AG04450 (cell line): ENCODE data around the gene GALK2. TPM values are rescaled to one million over a fixed set of nuclear protein-coding genes. Genes with fewer than 3 reads are reported as not detected.

ENCODE experiments used
- CTCF ChIA-PET: fragments of 300-600, 350-600 bp; formaldehyde crosslinking; extraction: SDS; loops from one replicate; lab custom pipeline; 2022; ENCODE audit warnings: antibody characterized with exemption, inconsistent platforms; lab: Charles Lee
- POLR2A ChIA-PET: fragments of 350-600 bp; formaldehyde crosslinking; extraction: SDS; loops from one replicate; lab custom pipeline; 2021; ENCODE audit warnings: antibody characterized with exemption, inconsistent platforms; lab: Yijun Ruan, JAX
- DNase-seq: peaks from one replicate; pipeline ENCODE4 v3.0.0-alpha.2; 2011; ENCODE audit warnings: low read depth, low spot score
- H3K27ac ChIP-seq: one replicate; pipeline ENCODE4 v1.5.1; 2012; ENCODE audit warnings: low read depth, low read length, control low read depth
- H3K27me3 ChIP-seq: one replicate; pipeline ENCODE4 v1.6.0; 2012; ENCODE audit warnings: low read length; ENCODE audit not compliant: control insufficient read depth, insufficient read depth
- H3K4me3 ChIP-seq: 2 replicates; pipeline ENCODE4 v1.5.1; 2011; ENCODE audit warnings: mild to moderate bottlenecking, low read depth, low read length, control low read depth
- H3K9me3 ChIP-seq: 2 replicates; pipeline ENCODE4 v1.5.1; 2012; ENCODE audit warnings: low read length; ENCODE audit not compliant: control insufficient read depth, insufficient read depth
- polyA plus RNA-seq: library from polyadenylated mRNA; depleted of rRNA; stranded (reverse); fragments of >200 nt; gene quantifications from 2 replicates; pipeline ENCODE4 v1.2.3, GENCODE V29; 2011
- TF ChIP-seq, protein P1 (sequence below): IDR thresholded peaks from 2 replicates; pipeline ENCODE4 v1.5.1; 2011; ENCODE audit warnings: low read depth, low read length, control low read depth, inconsistent platforms

The GALK2 gene
- polyA plus RNA-seq, 1 experiment = 32.2 TPM

DNA sequence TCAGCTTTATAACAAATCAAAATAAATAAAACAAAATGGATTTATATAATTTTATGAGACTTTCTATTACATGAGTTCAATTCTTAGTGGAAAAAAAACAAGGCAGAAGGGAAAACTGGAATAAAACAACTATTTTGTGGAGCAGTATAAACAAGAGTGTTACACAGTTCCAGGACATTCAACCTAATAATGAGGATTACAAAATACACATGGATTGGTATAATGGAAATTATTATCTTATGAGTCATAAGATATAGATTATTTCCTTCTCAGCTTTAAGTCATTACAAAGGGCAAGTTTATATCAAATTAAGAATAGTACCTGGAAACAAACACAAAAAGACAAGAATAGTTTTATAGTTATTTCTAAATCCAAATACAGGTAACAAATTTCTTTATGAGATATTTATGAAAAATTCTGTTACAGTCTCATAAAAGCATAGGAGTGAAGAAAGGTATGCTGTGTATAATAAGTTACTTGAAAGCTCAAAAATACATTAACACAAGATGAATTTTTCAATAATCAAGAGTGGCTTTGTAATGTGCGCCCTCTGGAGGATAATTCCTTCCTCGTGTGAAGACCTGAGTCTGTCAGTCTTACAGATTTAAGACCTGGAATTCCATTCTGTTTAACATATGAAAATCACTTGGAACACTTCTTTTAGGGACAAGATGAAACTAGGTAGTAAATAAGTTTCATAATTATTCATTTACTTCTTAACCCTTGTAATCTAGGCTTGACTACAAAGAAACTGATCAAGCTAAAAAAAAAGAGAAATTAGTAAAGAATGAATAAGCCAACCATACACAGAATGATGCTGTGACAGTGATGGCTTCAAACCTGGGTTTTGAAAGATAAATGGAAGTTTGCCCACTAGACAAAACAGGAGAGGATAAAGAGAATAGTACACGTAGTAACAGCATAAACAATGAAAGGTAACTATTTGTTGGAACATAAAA is 24.1 kb upstream of the GALK2 start:
- no peak for DNase-seq
- ChIA-PET POLR2A (interaction anchor here (0.6 to 1.6 kb wide), 3 partner anchors 10 to 710 kb away, joined by 3 to 4 read pairs (median 4); partner anchors contain the start of gene COPS2), CTCF (interaction anchor here (0.6 to 3.9 kb wide), 36 partner anchors 8 to 999 kb away, joined by 3 to 84 read pairs (median 5); partner anchors contain the start of genes COPS2, EID1 and SECISBP2L)
- no peak overlapping the region for H3K27ac ChIP-seq
- TF ChIP-seq, protein P1, sequence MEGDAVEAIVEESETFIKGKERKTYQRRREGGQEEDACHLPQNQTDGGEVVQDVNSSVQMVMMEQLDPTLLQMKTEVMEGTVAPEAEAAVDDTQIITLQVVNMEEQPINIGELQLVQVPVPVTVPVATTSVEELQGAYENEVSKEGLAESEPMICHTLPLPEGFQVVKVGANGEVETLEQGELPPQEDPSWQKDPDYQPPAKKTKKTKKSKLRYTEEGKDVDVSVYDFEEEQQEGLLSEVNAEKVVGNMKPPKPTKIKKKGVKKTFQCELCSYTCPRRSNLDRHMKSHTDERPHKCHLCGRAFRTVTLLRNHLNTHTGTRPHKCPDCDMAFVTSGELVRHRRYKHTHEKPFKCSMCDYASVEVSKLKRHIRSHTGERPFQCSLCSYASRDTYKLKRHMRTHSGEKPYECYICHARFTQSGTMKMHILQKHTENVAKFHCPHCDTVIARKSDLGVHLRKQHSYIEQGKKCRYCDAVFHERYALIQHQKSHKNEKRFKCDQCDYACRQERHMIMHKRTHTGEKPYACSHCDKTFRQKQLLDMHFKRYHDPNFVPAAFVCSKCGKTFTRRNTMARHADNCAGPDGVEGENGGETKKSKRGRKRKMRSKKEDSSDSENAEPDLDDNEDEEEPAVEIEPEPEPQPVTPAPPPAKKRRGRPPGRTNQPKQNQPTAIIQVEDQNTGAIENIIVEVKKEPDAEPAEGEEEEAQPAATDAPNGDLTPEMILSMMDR = peak; percentile 79
- H3K27me3 ChIP-seq = no peaks in the 10 kb centered on the region
- no peaks in the 10 kb centered on the region for H3K9me3 ChIP-seq
- no peak overlapping the region for H3K4me3 ChIP-seq

DNA sequence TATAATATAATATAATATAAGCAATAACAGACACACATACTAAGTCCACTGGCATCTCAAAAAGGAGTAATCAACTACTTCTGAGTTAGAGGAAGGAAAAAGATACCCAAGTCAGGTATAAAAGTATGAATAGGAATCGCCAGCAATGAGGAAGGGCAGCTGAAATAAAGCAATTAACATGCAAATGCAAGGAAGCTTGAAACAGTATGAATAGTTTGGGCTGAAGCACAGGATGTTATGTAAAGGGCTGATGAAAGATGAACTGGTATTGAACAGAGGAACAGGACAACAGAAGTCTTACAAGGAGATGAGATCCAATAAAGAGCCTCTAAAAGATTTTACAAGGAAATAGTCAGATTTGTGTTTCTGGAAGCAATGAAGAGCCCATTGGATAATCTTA is 21.7 kb upstream of the GALK2 start:
- POLR2A ChIA-PET = interaction anchor here (0.7 kb wide), 1 partner anchor 97 kb away, joined by 3 read pairs; no protein-coding TSS in a partner anchor
- TF ChIP-seq, protein P1 = no peak
- no peak overlapping the region for H3K4me3 ChIP-seq
- H3K27me3 ChIP-seq = no peaks in the 10 kb centered on the region
- no peaks in the 10 kb centered on the region for H3K9me3 ChIP-seq
- no peak overlapping the region for H3K27ac ChIP-seq
- CTCF ChIA-PET = interaction anchor here (1.0 kb wide), 1 partner anchor 286 kb away, joined by 4 read pairs; no protein-coding TSS in a partner anchor
- DNase-seq = no peak

DNA sequence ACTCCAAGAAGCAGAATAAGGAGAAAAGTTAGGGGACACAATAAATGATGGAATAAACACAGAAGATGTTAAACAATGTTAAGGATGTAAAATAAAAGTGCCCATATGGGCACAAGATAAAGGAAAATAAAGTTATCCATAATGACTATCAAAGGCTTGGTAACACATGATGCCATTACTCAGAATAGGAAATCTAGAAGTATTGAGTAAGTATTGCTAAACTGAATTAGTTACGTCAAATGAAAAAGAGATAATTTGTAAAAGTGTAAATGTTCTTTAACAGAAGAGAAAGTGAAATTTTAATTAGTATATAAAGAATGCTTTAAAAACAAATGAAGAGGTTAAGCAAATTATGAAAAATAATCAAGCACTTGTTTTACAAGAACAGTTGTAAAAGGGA is 21.3 kb upstream of the GALK2 start:
- Histone ChIP-seq H3K4me3 (no peak overlapping the region), H3K27ac (no peak overlapping the region), H3K9me3 (no peaks in the 10 kb centered on the region), H3K27me3 (no peaks in the 10 kb centered on the region)
- TF ChIP-seq, protein P1 = no peak
- DNase-seq = no peak
- CTCF ChIA-PET = interaction anchor here (1.0 kb wide), 1 partner anchor 287 kb away, joined by 4 read pairs; no protein-coding TSS in a partner anchor
- POLR2A ChIA-PET = interaction anchor here (0.7 kb wide), 1 partner anchor 98 kb away, joined by 3 read pairs; no protein-coding TSS in a partner anchor

DNA sequence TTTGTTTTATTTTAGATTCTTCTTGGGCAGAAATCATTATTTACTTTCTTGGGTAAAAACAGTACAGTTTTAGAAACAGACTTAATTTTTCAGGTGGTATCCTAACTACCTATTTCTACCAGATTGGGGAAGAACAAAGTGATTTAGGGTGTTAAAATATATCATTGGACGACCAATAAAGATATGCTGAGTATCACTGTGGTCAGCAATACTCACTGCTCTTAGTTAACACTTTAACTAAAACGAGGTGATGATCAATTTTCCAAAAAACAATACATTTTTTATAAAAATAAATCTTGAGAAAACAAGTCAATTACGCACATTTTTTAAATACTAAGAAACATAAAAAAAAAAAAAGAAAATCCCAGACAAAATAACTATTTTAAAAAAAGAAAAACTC is 18.2 kb upstream of the GALK2 start:
- ChIA-PET POLR2A (no interaction called here), CTCF (no interaction called here)
- TF ChIP-seq, protein P1 = no peak

More for the DNA sequence above, 18.2 kb upstream of the GALK2 start:
- no peak overlapping the region for H3K27ac ChIP-seq
- no peak overlapping the region for H3K4me3 ChIP-seq
- no peak for DNase-seq
- no peaks in the 10 kb centered on the region; the same call in 1 of the 2 replicates for H3K9me3 ChIP-seq
- H3K27me3 ChIP-seq = no peaks in the 10 kb centered on the region
